Islet precursor cell (in vitro differentiated cells): ENCODE measurements around the gene NPR2.

Experiments
- DNase-seq: peaks from one replicate; pipeline ENCODE4 v3.0.0-alpha.2; 2018

The NPR2 gene

DNA sequence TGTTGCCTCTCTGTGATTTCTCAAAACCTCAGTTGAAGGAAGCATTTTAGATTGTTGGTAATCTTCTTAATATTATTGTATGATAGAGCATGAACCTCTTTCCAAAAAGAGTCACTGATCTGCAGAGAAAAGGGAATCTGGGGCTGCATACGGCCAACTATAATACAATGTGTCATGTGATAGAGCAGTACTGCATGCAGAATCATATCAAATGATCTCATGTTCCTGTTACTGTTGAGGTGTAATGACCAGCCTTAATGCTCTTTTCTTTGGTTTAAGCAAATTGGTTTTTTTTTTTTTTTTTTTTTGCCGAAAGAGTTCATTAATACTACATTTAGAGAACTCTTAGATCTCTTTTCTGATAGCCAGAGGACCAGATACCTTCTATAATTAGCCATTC lies 24.4 kb upstream of the NPR2 start:
- DNase-seq, result no peak

DNA sequence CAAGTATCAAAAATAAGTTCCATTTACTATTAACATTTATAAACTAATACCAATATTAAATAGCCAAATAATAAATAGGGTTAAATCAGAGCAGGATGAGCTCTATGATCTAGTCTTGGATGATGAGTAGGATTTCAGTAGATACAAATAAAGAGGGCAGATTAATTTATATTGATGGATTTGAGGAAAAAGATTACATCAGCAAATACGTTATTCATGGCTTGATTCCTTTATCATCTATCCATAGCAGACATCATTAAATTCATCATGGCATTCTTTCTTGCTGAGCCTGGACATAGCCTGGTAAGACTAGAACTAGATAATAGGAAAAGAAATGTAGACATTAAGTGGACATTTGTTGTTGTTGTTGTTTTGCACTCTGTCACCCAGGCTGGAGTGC lies 23.9 kb upstream of the NPR2 start:
- no peak for DNase-seq

DNA sequence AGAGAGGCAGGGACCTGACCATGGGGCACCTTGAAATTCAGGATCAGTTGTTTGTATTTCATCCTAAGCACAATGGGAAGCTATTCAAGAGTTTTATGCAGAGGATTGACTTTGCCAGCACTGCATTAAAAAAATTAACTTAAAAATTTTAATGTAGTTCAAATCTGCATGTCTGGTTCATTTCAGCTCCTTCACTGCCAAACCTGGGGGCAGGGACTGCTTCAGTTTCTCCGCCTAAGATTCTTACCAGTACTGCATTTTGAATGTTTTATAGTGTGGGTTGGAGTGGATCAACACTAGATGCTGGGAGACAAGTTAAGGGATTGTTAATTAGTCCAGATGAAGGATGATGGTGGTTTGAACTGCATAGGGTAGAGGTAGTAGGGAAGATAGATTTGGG lies 21.6 kb upstream of the NPR2 start:
- DNase-seq, result no peak

DNA sequence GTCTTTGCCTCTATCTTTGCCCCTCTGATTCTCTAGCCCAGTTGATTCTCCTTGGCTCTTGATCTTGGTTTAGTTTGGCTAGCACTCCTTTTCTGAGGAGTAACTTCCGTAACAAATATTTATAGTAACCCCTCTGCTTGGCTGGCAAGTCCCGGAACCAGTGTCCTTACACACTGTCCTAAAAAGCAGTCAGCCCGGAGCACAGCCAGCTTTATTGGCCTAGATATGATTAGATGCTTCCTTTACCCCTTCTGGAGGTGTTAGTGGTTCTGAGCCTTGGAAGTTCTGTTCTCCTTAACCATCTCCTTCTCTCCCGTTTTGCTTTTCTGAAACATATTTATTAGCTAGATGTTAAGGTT lies 20.3 kb upstream of the NPR2 start:
- no peak for DNase-seq

DNA sequence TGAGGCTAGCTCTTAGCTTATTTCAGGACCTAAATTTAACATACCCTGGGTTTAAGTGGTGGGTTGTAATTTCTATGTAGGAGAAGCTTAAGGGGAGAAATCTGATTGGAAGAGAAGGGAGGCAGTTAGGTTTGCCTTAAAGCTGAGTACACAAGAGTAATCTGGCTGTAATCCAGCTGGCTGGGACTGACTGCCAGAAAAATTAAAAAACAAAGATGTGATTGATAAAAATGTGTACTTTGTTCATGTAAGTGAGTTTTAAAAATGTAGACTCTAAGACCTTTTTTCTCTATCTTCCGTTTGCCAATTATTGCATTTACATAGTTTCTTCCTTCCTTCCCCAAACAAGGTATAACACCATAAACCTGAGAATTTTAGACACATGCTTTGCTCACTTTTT lies 19.9 kb upstream of the NPR2 start:
- no peak for DNase-seq

DNA sequence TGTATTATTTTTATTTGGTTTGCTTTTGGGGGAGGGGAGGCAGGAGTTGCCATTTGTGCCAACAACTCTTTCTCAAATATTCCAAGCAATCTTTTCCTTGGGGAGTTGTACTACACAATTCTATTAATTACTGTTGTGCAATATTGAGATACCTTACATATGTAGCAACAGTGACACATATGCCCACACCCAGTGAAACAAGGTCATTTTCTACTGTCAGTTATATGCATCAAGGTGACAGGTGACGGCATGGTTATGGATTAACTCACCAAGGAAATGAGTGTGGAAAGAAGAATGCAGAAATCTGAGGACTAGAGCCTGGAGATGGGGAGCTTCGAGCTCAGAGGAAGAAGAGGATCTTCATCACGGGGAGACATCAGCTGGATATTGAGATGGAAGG lies 19.4 kb upstream of the NPR2 start:
- DNase-seq, result no peak

DNA sequence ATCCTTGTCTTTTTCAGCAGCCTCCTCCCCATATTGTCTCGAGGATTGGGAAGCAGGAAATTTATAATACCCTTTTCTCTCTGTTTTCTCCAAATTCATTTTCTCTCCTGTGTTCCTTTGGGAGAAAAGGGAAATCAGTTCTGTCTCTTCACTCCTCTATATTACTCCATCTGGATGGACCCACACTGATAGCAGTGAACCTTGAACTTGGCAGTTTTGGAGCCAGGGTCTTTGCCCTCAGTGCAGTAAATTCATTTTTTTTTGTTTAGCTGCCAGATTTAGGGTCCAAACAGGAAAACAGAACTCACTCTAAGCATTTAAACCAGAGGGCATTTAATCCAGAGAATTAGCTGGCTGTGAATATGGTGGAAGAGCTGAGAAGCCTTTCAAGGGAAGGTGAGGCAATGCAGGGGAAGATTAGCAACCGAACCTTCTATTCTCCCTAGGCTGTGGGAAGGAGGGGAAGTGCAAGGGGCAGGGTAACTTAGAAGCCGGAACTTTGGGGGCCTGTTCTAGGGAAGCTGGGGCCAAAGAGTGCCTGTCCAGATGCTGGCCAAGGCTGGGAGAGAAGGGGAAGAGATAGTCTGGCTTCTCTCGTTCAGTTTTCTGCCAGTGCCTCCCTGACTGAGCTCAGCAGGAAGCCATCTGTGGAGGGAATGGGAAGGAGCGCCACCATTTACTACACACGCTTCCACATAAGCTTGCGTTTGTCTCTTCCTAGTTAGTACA lies 16.3 kb upstream of the NPR2 start:
- no peak for DNase-seq

DNA sequence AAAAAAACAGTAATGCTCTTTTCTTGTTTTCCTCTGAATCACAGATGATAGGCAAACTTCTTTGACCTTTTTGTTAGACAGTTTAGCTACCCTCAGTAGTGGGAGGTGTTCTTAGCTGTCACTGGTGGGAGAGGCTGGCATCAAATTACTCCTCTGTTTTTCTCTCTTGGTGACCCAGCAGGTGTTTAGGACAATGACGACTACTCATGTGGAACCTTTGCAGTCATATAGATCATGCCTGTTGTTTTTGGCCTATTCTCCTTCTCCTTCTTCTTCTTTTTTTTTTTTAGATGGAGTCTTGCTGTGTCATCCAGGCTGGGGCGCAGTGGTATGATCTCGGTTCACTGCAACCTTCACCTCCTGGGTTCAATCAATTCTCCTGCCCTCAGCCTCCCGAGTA lies 15.4 kb upstream of the NPR2 start:
- DNase-seq, result no peak

DNA sequence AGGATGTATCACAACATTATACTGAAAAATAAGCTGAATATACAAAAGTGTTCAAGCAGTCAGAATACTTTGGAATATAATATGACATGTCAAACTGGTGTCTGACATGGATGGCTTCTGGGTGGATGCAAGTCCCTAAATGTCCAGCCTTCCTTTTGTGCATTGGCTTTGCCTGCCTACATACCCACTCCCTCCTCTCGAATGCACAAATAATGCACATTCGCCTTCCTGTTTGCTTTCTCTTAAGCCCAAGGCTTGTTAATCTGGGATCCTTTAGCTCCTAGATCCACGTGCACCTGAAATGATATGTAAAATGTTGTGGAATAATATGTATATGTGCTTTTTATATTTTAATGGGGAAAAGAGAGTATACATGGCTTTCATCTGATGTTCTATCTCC lies 12.9 kb upstream of the NPR2 start:
- no peak for DNase-seq

DNA sequence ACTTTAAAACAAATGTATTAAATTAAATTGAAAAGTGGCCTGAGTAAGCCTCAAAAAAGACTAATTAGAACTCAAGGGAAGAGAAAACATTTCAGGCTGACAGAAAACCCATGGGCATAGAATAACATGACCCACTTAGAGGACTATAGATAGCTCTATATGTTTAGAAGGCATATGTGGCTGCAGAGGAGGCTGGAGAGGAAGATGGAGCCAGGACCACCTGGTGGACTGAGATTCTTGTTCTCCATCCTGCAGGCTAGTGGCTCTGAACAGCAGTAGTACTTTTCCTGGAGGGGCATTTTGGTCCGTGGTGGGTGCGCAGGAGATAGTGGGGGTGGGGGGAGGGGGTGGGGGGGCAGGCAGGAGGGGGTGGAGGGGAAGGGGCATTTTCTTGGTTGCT lies 10.3 kb upstream of the NPR2 start:
- DNase-seq, result no peak

DNA sequence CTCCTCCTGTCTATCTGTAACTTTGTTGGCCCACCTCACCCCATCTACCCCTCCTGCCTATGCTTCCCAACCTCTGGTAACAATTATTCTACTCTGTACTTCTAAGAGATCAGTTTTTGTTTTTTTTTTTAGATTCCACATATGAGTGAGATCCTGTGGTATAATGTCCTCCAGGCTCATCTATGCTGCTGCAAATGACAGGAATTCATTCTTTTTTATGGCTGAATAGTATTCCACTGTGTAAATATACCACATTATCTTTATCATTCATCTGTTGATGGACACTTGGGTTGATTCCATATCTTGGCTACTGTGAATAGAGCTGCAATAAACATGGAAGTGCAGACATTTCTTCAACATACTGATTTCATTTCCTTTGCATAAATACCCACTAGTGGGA lies 8.0 kb upstream of the NPR2 start:
- no peak for DNase-seq

DNA sequence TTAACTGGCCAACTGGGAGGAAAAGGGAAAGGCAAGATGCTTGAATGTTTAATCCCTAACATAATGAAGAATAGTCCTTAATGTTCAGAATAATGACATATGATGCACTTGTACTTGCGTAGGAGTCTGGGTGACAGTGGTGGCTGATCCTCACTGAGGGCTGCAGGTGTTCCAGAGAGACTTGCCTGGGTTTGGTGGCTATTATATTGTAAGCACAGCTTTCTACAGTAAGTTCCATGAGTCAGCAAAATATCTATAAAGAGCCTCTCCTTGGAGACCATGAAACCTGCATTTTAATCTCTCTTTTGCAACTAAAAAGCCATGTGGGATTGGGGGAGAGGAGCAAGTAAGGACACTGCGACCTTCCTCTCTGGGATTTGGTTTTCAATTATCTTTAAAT lies 1.9 kb upstream of the NPR2 start:
- no peak for DNase-seq

DNA sequence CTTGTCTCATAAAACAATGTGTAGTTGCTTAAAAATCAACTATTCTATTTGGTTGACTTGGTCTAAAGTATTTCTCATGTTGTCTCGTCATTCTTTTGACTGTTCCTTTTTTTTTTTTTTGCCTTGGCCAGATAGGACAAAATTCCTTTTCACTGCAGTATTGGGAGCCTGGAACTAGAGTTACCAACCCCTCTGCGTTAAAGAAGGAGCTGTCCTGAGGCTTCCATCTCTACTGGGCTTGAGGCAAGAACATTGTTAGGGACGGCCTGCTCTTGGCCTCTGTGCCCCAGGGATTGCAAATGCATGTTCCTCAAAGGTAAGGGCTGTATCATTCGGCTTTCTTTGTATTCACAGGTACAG lies 1.4 kb upstream of the NPR2 start:
- DNase-seq, result no peak

DNA sequence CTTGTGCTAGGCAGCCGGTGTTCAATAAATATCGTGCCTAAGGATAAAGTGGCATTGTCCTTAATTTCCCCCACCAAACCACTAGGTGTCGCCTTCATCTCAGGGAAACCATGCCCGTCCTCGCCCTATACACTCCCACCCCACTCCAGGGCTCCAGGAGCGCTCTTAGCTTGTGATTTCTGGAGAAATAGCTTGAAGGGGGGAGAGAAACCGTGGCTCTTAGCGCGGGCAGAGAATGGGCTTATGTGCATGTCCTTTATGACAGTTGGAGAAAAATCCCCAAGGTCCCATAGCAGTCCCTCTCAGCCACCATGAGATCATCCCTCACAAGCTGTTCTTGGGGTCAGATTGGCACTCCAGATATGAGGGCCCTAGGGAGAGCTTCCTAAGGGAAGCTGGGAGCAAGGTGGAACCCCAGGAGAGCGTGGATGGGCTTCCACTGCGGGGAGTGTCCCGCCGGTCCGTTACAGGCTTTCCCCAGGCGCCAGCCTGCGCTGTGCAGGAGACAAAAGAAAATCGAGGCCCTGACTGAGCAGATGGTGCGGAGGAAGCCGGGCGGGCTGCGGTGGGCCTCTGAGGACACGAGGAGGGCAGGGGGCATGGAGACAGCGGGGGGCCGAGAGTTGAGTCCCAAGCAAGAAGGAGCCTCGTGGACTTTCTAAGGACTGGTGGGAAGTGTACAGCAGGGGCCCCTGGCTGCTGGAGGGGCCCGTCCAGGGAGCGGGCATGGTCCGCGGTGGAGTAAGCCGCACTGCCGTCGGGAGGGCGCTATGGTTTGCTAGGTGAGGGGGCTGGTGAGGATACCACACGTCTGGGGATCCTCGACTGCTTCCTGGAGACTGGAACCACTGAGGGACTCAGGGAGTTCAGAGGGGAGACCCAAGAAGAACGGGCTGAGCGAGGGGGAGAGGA lies 750 bp upstream of the NPR2 start:
- peak; percentile 86 for DNase-seq

DNA sequence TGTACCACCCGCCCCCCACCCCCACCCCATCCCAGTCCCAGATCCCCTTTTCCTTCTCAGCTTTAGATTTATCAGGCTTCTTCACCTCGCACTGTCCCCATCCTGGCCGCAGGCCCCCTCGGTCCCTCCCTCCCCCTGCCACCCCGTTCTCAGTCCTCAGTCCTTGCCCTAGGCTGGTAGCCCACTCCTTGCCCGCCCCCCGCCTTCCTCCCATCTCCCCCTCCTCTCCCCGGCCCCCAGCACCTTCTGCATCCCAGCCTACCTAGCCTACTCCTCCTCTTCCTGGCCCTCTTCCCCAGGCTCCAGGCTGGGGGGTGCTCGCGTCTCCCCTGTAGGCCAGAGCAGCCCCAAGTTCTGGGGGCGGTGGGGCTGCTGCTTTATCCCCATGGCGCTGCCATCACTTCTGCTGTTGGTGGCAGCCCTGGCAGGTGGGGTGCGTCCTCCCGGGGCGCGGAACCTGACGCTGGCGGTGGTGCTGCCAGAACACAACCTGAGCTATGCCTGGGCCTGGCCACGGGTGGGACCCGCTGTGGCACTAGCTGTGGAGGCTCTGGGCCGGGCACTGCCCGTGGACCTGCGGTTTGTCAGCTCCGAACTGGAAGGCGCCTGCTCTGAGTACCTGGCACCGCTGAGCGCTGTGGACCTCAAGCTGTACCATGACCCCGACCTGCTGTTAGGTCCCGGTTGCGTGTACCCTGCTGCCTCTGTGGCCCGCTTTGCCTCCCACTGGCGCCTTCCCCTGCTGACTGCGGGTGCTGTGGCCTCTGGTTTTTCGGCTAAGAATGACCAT lies 828 bp downstream of the NPR2 start:
- DNase-seq, result no peak

DNA sequence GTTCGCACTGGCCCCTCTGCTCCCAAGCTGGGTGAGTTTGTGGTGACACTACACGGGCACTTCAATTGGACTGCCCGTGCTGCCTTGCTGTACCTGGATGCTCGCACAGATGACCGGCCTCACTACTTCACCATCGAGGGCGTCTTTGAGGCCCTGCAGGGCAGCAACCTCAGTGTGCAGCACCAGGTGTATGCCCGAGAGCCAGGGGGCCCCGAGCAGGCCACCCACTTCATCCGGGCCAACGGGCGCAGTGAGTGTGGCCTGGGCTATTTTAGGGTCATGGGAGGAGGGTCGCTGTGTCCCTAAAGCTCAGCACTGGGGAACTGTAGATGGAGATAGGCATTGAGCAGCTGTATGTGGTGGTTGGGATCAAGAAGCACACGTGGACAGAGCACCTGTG lies 1.4 kb downstream of the NPR2 start:
- DNase-seq, result no peak

DNA sequence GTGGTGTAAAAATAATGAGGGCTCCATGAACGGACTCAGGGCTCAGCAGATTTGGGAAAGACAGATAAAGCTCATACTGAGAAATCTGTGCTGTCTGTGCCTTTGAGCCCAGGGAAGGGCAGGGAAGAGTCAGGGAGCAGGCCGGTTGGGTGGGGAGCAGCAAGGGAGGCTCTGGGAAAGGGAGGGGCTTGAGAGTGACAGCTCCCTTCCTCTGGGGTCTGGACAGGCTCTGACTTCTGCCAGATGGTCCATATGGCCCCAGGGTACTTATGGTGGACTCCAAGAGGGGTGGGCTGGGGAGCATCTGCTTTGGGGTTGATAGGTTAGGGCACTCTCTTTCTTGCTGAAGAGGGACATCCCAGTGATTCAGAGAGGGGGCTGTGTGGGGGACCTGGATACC lies 2.1 kb downstream of the NPR2 start:
- DNase-seq, result no peak

DNA sequence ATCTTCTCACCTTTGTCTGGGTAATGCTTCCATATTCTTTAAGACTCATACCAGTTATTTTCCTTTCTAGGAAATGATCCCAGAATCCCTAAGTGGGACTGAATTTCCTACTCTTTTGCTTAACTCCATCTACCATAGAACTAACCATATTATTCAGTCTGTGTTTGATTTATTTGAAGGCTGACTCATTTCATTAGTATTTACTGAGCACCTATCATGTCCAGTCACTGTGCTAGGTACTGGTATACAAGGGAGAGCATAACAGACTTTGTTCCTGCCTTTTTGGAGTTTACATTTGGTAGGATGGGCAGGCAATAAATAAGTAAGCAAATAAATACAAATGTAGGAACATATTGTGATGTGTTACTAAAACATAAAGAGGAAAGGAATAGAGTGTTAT lies 4.3 kb downstream of the NPR2 start:
- no peak for DNase-seq

DNA sequence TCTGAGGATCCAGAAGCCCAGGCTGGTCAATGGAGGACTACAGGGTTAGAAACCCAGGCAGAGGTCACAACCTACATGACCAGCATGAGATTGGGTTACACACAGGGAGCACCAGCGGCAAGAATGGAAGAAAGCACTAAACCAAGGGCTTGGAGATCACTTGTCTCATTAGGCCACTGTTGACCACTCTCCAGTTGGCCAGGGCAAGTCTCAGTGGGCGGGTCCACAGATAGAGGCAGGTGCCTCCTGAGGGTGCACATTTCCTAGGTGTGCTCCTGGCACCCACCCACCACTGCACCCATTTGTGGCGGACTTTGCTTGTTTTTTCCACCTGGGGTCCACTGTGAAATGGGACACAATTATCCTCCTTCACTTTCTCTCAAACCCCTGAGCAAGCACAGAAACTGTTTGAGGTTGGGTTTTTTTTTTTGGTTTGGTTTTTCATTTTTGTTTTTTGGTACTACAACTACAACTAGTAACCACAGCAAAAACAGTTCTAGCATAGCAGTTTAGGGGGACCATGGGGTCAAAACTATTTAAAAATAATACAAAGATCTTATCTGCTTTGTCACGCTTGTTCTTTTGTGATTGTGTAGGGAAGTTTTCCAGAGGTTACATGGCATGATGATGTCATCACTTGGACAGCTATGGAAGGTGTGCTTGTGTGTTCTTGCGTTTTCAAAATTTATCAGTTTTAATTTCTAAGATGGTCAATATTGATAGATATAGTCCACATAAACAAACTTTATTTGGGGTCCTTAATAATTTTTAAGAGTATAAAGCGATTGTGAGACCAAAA lies 6.1 kb downstream of the NPR2 start:
- DNase-seq, result no peak

DNA sequence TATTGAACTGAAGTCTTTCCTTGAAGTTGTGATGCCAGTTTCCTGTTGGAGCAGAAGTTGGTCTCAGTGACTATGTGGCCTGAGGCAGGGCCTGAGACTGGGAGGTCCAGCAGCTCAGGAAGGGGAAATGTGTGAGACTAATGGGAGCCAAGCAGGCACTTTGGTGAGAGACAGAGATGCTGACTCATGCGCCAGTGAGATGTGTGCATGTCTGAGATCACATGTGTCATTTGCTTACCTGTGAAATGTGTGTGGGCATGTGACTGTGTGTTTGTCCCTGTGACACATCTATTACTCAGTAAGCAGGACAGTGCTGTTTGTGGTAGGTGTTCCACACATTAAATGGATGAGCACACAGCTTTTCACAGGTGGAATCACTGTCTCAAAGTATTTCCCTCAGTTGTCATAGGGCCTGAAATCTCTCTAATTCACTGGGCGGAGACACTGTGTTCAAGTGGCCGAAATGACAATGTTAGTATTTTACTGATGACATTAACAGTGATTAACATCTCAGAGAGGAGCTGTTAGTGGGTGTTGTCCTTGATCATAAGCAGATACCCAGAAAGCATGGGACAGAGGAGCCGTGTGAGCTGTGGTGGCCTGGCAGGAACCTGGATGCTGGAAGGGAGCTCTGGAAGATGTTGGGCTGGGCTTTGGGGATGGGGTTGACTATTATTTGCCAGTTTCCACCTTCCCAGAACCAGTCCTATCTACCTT lies 7.4 kb downstream of the NPR2 start:
- peak; percentile 96 for DNase-seq

DNA sequence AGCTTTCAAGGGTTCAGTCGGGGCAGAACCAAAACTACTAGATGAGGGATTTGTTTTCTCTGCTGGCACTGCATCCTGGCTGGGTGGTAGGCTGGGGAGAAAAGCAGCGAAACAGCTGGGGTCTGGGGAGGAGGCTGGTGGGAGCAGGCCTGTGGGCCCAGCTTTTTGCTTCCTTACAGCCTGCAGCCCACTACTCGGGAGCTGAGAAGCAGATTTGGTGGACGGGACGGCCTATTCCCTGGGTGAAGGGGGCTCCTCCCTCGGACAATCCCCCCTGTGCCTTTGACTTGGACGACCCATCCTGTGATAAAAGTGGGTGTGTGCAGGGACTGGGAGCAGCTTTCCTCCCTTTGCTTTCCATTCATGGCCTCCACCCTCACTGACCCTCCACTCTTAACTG lies 9.1 kb downstream of the NPR2 start:
- DNase-seq, result no peak
